Measurements from ENCODE around the gene CCDC14. TPM values are rescaled to one million over a fixed set of nuclear protein-coding genes. Genes with fewer than 3 reads are reported as not detected.
A peak's percentile ranks its signal among the peaks of the same experiment; 100 is the strongest.
"Not testable (repeated sequence)": the region's sequence is repeated elsewhere in the genome, so short reads cannot be mapped to it uniquely, and the experiment has no call there.

Gene CCDC14
- polyA plus RNA-seq, 4 donors, result 97.5 to 186 (median 147) TPM

GRCh38 chr3:123971406-123971805 lies 10.4 kb upstream of the CCDC14 start:
- no peak for DNase-seq (ENCODE audit: low read depth in 4 of 4, low spot score in 2 of 4)

DNA sequence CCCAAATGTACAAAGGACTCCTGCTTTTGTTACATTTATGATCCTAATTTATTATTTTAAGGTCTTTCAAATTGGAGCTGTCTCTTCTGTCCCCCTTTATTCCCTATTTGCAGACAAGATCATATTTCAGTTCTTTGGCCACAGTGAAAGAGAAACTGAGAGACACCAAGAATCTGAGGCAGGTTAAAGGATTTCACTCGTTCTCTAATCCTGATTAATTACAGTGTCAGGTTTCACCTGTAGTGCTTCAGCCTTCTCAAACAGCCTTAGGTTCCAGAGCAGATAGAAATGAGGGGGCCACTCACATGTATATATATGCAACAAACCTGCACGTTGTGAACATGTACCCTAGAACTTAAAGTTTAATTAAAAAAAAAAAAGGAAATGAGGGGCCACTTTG lies 6.2 kb upstream of the CCDC14 start:
- not testable (repeated sequence) for DNase-seq (ENCODE audit: low read depth in 4 of 4, low spot score in 2 of 4)

GRCh38 chr3:123966799-123967198 lies 5.8 kb upstream of the CCDC14 start:
- not testable (repeated sequence) for DNase-seq (ENCODE audit: low read depth in 4 of 4, low spot score in 2 of 4)

- DNase-seq (ENCODE audit: low read depth in 4 of 4, low spot score in 2 of 4), result not testable (repeated sequence)
Observed at GRCh38 chr3:123964793-123965192, 3.8 kb upstream of the CCDC14 start.

GRCh38 chr3:123961508-123961856 lies 453 bp upstream of the CCDC14 start:
- DNase-seq (ENCODE audit: low read depth in 4 of 4, low spot score in 2 of 4), result no peak

DNA sequence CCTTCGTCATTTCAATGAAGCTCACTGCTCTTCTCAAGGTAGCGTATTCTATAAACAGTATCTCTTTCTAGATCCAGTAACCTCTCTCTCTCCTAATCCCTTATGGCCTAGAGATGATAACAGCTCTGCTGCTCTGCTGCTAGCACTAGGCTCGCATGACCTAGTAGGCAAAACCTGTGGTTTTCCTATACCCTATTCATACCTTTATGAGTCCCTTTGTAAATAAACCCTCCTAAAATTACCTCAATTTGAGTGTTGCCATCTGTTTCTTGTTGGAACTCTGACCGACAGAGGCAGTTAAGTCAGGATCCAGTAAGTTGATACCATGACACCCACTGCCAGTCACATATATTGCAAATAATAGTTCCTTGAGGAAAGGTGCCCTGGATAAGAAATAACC lies 7.3 kb downstream of the CCDC14 start:
- DNase-seq (ENCODE audit: low read depth in 4 of 4, low spot score in 2 of 4), result no peak

- DNase-seq (ENCODE audit: low read depth in 4 of 4, low spot score in 2 of 4), result no peak
Observed at GRCh38 chr3:123952844-123953520, 8.0 kb downstream of the CCDC14 start.

- DNase-seq (ENCODE audit: low read depth in 4 of 4, low spot score in 2 of 4), result no peak
Observed at GRCh38 chr3:123951522-123952447, 9.2 kb downstream of the CCDC14 start.

DNA sequence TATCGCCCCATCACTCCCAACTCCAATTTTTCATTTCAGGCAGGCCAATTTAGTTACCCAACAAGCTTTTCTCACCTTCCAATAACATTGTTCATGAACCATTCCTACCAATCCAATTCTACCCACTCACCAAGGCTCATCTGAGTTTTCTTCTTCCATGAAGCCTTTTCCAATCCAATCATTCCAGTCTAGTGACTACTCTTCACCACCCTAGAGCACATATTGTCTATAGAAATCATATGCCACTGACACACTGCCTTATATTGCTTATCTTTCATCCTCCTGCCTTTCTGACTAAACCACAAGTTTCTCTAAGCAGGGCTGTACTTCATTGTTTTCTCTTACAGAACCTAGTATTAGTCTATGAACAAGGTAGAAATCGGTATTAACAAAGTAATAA lies 11.4 kb downstream of the CCDC14 start:
- DNase-seq (ENCODE audit: low read depth in 4 of 4, low spot score in 2 of 4), result no peak

DNA sequence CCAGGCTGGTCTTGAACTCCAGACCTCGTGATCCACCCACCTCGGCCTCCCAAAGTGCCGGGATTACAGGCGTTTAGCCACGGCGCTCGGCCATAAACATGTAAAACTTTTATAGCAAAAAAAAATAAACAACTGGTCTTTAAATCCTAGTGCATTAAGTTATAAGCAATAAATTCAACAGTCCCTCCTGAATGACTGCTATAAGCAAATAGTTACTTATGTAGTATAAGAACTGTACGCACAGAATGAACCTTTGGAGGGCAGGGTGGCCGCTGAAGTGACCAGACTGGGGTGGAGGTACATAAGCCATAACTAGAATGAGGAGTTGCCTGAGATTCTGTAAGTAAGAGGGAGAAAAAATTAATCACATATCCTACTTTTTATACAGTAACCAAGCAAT lies 12.6 kb downstream of the CCDC14 start:
- no peak for DNase-seq (ENCODE audit: low read depth in 4 of 4, low spot score in 2 of 4)

GRCh38 chr3:123947482-123947881 lies 13.5 kb downstream of the CCDC14 start:
- no peak for DNase-seq (ENCODE audit: low read depth in 4 of 4, low spot score in 2 of 4)

- DNase-seq (ENCODE audit: low read depth in 4 of 4, low spot score in 2 of 4), result no peak
Observed at GRCh38 chr3:123941542-123941941, 19.5 kb downstream of the CCDC14 start.

DNA sequence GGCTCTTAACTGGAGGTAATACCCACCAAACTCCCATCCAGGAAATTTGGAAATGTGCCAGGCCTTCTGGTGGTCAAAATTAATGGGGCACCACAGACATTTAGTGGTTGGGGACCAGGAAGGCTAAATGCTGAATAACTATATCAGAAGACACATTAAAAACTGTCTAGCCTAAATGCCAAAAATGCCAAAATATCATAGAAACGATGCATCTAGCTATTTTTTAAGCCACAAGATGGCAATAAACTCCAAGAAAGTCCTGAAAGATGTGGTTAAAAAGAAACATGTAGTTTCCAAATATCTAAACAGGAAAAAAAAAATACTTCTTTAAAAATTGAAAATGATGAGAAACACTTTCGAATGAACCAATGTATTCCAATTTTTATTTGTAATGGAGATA lies 19.9 kb downstream of the CCDC14 start:
- DNase-seq (ENCODE audit: low read depth in 4 of 4, low spot score in 2 of 4), result no peak

DNA sequence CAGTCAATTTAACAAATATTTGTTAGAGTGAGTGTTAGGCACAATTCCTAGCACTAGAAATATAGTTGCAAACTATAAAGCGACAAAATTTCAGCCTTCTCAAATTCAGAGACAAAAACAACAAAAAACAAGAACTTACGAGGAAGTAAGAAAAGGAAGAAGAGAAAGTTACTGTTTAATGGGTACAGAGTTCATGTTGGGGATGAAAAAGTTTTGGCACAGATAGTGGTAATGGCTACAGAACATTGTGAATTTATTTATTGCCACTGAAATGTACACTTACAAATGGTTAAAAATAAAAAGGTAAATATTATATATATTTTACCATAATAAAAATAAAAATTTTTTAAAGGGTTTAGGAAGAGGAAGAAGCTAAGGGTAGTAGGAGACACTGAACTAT lies 21.3 kb downstream of the CCDC14 start:
- DNase-seq (ENCODE audit: low read depth in 4 of 4, low spot score in 2 of 4), result no peak

DNA sequence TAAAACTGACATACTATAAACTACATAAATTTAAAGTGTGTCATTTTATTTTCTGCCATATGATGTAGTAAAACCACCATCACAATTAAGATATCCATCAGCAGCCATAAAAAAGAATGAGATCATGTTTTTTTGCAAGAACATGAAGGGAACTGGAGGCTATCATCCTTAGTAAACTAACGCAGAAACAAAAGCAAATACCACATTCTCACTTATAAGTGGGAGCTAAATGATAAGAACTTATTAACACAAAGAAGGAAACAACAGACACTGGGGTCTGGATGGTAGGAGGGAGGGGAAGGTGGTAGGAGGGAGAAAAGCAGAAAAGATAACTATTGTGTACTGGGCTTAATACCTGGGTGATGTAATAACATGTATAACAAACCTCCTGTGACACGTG lies 24.6 kb downstream of the CCDC14 start:
- no peak for DNase-seq (ENCODE audit: low read depth in 4 of 4, low spot score in 2 of 4)

DNA sequence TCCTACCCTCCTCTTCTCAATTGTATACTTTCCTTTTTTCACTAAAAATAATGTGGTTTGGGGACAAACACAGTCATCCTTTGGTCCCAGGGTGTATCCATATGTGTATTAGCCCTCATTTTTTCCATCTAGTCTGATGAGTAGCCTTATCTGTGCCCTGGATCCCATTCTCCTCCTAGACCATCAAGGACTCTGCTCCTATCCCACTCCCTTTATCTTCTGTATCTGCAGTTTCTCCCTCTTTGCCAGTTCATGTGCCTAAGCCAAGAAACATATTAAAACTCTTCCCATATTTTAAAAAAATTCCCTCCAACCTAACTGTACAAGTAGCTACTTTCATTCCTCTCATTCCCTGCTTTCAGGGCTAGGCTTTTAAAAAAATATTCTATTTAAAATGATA lies 25.2 kb downstream of the CCDC14 start:
- no peak for DNase-seq (ENCODE audit: low read depth in 4 of 4, low spot score in 2 of 4)

DNA sequence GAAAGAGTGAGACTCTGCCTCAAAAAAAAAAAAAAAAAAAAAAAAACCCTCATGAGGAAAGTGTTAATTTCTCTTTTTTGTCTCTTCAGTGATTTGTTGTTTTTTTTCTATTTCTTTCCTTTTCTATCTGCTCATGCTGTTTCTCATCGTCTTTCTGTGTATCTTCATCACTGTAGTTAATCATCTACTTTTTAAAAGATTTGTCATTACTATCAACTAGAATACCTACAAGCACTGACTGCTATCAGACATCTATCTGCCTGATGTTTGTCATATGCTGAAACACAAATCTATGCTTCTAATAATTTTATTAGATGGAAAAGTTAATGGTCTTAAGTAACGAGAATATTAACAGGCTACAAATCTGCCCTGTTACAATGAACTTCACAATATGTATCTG lies 26.8 kb downstream of the CCDC14 start:
- no peak for DNase-seq (ENCODE audit: low read depth in 4 of 4, low spot score in 2 of 4)

- no peak for DNase-seq (ENCODE audit: low read depth in 4 of 4, low spot score in 2 of 4)
Observed at GRCh38 chr3:123930445-123930844, 30.6 kb downstream of the CCDC14 start.

DNA sequence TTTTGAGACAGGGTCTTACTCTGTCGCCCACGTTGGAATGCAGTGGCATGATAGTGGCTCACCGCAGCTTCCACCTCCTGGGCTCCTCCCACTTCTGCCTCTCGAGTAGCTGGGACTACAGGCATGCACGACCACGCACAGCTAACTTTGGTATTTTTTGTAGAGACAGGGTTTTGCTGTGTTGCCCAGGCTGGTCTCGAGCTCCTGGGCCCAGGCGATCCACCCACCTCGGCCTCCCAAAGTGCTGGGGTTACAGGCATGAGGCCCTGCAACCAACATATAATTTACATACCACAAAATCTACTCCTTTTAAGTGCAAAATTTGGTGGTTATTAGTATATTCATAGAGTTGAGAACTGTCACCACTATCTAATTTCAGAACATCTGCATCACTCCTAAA lies 31.7 kb downstream of the CCDC14 start:
- no peak for DNase-seq (ENCODE audit: low read depth in 4 of 4, low spot score in 2 of 4)

DNA sequence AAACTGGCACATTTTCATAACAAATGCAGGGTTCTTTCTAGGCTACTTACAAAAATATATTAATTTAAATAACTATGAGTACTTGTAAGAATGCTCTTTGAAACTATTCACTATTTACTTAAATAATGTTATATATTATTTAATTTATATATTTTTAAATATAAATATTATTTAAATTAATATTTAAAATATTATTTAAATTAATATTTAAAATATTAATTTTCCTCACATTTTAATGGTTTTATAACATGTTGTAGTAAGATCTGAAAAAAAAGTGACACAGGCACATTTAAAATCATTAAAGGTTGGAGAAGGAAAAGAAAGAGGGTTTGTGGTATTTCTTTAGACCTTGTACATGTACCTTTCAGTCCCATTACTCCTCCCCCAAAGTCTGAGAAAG lies 34.6 kb downstream of the CCDC14 start:
- DNase-seq (ENCODE audit: low read depth in 4 of 4, low spot score in 2 of 4), result no peak

GRCh38 chr3:123920868-123921267 lies 40.2 kb downstream of the CCDC14 start:
- DNase-seq (ENCODE audit: low read depth in 4 of 4, low spot score in 2 of 4), result no peak

- peak in 1 of 4 donors; percentile 4 for DNase-seq (ENCODE audit: low read depth in 4 of 4, low spot score in 2 of 4)
Observed at GRCh38 chr3:123920383-123920782, 40.6 kb downstream of the CCDC14 start.
